Left renal cortex interstitium (tissue), 4 donors: ENCODE data around the gene ATP5MC3. TPM values are rescaled to one million over a fixed set of nuclear protein-coding genes. Genes with fewer than 3 reads are reported as not detected.

Experiments
- polyA plus RNA-seq, 4 donors: library from polyadenylated mRNA; unstranded; fragments of 120-200 nt; gene quantifications; one replicate each; pipeline ENCODE4 v1.2.1, GENCODE V29; 2013; ENCODE audit not compliant: insufficient read length in 4 of 4

The ATP5MC3 gene
- polyA plus RNA-seq, 4 donors = 309 to 407 (median 365) TPM

Other genes with a start within 250 kb of the ATP5MC3 start
- 10 to 100 TPM; 21.1 to 29.1 (median 26.8) TPM for gene CHN1, start 176.3 kb downstream of the ATP5MC3 start, polyA plus RNA-seq
- gene ATF2, start 13.5 kb downstream of the ATP5MC3 start, polyA plus RNA-seq = 10 to 100 TPM; 54.6 to 69.4 (median 60.7) TPM